Urothelium cell line (cell line): Measurements from ENCODE around the gene ARL6IP4.

Experiments used
- DNase-seq: peaks from one replicate; pipeline ENCODE4 v3.0.0; 2011; ENCODE audit warnings: low spot score, mixed read lengths
- FAIRE-seq: peaks from 2 replicates; lab custom pipeline; 2011; peaks lifted over from hg19 to GRCh38; lab: Jason Lieb, UNC

ARL6IP4 gene

GRCh38 chr12:122977655-122978392, 2.7 kb upstream of the ARL6IP4 start:
- no peak for DNase-seq
- FAIRE-seq = no peak

GRCh38 chr12:122978507-122978955, 1.9 kb upstream of the ARL6IP4 start:
- FAIRE-seq = no peak
- no peak for DNase-seq

- DNase-seq (no peak), FAIRE-seq (no peak)
Observed at GRCh38 chr12:122979001-122979907, 1.2 kb upstream of the ARL6IP4 start.

- no peak for FAIRE-seq
Observed at GRCh38 chr12:122979908-122980182, 636 bp upstream of the ARL6IP4 start.

GRCh38 chr12:122981036-122981471, 573 bp downstream of the ARL6IP4 start:
- DNase-seq (no peak), FAIRE-seq (no peak)

More at GRCh38 chr12:122979908-122980182, 636 bp upstream of the ARL6IP4 start:
- DNase-seq = no peak

- no peak for DNase-seq
- no peak for FAIRE-seq
Observed at GRCh38 chr12:122981587-122982476, 1.4 kb downstream of the ARL6IP4 start.

GRCh38 chr12:122982477-122982815, 2.0 kb downstream of the ARL6IP4 start:
- DNase-seq (no peak), FAIRE-seq (no peak)

- DNase-seq = no peak
- peak; percentile 40 for FAIRE-seq
Observed at GRCh38 chr12:122982963-122983788, 2.7 kb downstream of the ARL6IP4 start.

GRCh38 chr12:122983789-122984515, 3.5 kb downstream of the ARL6IP4 start:
- FAIRE-seq = no peak
- no peak for DNase-seq

- FAIRE-seq = no peak
- no peak for DNase-seq
Observed at GRCh38 chr12:122984612-122985337, 4.3 kb downstream of the ARL6IP4 start.

GRCh38 chr12:122985338-122986257, 5.1 kb downstream of the ARL6IP4 start:
- FAIRE-seq = no peak
- DNase-seq = no peak

GRCh38 chr12:122986258-122986871, 5.9 kb downstream of the ARL6IP4 start:
- DNase-seq = no peak
- no peak for FAIRE-seq

- no peak for DNase-seq
- FAIRE-seq = no peak
Observed at GRCh38 chr12:122987086-122987951, 6.8 kb downstream of the ARL6IP4 start.

- FAIRE-seq (no peak), DNase-seq (no peak)
Observed at GRCh38 chr12:122988036-122988435, 7.6 kb downstream of the ARL6IP4 start.

GRCh38 chr12:122988612-122989212, 8.2 kb downstream of the ARL6IP4 start:
- FAIRE-seq (no peak), DNase-seq (no peak)

- FAIRE-seq (no peak), DNase-seq (no peak)
Observed at GRCh38 chr12:122989225-122989839, 8.9 kb downstream of the ARL6IP4 start.
